GM21723 (cell line): ENCODE data around the gene EIF1AD.
"Not testable (repeated sequence)": the region's sequence is repeated elsewhere in the genome, so short reads cannot be mapped to it uniquely, and the experiment has no call there.

ENCODE experiments used
- ATAC-seq: cut with Tn5 transposase; IDR thresholded peaks from one replicate; pipeline ENCODE4 v1.9.1; 2021; ENCODE audit warnings: mild to moderate bottlenecking, moderate library complexity; ENCODE audit not compliant: unreplicated experiment

EIF1AD gene

DNA sequence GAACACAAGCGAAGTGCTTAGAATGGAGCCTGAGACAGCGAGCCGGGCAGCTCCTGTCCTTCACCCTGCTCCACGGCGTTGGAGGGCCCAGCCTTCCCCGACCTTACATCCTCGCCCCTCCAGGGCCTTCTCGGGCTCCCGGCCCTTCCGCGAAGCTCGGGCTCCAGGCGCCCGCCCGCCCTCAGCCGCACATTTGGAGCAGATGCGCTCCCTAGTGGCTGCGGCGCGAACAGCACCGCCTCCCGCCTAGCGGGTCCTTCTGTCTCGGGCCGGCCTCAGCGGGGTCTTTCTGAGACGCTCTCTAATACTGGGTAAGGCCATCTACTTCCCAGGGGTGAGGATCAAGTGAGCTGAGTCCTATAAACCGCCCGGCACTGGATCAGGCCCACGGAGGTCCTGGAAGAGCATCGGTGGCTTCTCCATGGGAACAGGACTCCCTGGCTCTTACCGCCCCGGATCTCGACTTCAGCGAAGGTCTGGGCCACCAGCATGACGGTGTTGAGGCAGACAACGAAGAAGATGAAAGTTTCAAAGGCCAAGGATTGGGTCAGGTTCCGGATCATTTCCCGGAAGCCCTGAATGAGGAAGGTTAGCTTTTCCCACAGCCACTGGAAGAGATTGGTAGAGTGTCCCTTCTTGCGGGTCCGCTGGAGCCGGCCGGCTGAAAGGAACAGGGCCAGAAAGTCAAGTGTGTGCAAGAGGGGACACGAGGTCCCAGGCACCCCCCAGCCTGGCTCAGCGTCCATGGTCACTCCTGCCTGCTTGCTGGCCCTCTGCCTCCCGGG lies 20.6 kb upstream of the EIF1AD start:
- no peak for ATAC-seq

GRCh38 chr11:66020618-66021357 lies 18.8 kb upstream of the EIF1AD start:
- ATAC-seq = no peak

- ATAC-seq = no peak
These were observed 18.3 kb upstream of the EIF1AD start for GRCh38 chr11:66020212-66020611.

GRCh38 chr11:66017321-66017720 lies 15.4 kb upstream of the EIF1AD start:
- ATAC-seq = no peak

DNA sequence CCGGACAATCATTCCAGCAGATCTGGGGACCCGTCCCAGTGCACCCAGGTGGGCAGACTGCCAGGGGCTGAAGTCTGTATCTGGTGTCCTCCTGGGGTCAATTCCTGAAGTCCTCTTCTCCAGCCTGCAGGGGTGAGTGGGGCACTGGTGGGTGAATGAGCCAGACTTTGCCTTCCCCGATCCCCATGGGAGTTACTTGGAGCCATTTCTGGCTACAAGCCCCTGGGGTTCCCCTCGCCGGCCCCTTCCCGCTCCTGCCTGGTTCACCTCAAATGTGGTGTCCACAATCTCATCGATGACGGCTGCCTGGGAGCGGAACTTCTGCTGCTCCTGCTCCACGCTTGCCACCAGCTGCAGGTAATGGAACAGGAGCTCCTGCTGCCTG lies 14.8 kb upstream of the EIF1AD start:
- no peak for ATAC-seq

GRCh38 chr11:66015936-66016792 lies 14.2 kb upstream of the EIF1AD start:
- ATAC-seq = no peak

GRCh38 chr11:66015454-66015881 lies 13.5 kb upstream of the EIF1AD start:
- no peak for ATAC-seq

GRCh38 chr11:66014804-66015453 lies 13.0 kb upstream of the EIF1AD start:
- ATAC-seq = no peak

DNA sequence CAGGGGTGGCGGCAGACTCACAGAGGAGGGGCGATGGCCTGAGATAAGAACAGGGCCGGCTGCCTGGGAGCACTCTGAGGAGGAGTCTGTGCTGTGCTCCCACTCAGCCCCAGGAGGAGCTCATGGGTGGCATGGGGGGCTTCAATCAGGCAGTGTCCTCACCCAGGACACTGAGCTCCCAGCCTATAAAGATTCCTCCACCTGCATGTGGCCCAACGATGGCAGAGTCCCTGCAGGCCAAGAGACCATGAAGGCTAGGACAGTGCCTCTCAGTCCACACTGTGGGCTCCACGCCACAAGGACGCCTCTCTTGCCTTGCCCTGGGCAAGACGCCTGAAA lies 11.8 kb upstream of the EIF1AD start:
- no peak for ATAC-seq

DNA sequence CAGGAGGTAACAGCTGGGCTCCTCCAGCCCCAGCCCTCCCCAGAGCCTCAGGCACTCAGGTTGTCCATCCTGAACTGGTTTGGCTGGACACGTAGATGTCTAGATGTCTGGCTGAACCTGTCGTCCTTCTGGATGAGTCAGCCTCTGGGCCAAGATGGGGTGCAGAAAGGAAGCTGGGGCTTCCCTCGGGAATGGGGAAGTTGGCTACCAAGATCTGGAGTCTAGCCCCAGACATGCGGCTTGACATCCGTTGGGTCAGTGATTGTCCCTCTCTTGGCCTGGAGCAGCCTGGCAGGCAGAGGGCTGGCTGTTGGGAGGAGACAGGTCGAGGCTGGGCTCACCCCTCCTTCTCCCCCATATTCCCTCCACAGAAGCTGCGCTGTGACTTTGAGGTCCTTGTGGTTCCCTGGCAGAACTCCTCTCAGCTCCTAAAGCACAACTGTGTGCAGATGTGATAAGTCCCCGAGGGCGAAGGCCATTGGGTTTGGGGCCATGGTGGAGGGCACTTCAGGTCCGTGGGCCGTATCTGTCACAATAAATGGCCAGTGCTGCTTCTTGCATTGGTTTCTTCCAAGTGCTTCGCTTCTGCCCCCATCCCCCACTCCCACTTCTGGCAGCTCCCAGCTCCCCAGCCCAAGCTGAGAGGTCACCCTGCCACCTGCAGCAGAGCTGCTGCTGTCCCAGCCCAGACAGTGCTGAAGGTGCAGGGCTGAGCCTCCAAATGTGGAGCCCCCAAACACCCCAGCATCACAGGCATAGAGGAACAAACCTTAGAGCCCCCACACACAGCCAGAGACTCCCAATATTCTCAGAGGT lies 11.2 kb upstream of the EIF1AD start:
- ATAC-seq = no peak

- no peak for ATAC-seq
These were observed 10.5 kb upstream of the EIF1AD start for GRCh38 chr11:66012371-66012945.

DNA sequence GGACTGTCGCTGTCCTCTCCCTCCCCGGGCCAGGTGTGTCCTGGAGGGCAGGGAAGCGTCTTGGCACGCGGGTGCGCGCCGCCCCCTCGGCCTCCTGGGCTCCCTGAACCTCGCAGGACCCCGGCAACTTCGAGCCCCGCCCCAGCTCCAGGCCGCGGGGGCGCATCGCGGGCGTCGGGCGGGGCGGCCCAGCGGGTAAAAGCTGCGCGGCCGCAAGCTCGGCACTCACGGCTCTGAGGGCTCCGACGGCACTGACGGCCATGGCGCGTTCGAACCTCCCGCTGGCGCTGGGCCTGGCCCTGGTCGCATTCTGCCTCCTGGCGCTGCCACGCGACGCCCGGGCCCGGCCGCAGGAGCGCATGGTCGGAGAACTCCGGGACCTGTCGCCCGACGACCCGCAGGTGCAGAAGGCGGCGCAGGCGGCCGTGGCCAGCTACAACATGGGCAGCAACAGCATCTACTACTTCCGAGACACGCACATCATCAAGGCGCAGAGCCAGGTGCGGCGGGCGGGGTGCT lies 9.9 kb upstream of the EIF1AD start, which contains the start of gene CST6:
CST6 (plus strand) TSS at position 224 of the 519 bp plus-strand sequence; CDS start at position 261, 37 bp downstream.
- ATAC-seq = no peak

DNA sequence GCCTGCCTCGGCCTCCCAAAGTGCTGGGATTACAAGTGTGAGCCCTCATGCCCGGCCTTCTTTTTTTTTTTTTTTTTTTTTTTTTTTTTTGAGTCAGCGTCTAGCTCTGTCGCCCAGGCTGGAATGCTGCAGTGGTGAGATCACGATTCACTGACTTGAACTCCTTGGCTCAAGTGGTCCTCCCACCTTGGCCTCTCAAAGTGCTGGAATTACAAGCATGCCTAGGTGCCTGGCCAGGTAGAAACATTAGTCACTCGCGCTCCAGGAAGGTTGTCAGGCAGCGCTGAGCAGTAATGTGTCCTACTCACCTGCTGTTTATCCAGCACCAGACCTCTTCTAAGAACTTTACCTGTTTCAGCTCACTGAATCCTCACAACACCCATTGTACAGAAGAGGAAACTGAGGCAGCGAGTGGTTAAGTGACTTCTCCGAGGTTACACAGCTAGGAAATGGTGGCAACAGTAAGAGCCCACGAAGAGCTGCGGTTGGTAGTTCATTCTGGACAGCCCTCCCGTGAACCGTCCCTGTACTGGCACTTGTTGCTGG lies 9.4 kb upstream of the EIF1AD start:
- ATAC-seq = no peak

- ATAC-seq = not testable (repeated sequence)
These were observed 8.1 kb upstream of the EIF1AD start for GRCh38 chr11:66010036-66010435.

DNA sequence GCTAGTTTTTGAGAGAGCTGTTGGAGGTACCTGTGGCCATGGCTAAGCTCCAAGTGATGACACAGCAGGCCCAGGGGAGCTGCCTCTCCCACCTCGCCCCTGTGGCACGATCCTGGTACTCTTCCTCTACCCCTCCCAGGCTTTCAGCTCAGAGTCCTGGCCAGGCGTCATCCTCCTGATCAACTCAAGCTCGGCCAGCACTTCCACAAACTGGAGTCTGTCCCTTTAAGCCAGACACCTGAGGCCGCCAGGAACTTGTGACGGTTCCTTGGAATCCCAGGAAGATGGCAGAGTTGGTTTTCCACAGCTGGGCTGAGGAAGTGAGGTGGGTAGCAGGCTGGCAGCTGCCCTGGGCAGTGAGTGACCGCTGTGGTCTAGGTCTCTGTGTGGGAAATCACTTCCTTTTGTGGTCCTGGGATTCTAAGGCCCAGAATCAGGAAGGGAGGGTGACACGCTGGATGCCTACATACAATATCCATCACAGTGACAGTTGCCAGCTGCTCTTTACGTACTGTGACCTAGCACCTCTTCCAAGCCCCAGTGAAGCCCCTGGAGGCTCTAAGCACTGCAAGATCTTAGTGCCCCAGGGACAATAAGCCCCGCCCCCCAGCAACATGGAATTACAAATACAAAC lies 6.6 kb upstream of the EIF1AD start:
- ATAC-seq = no peak

- no peak for ATAC-seq
These were observed 6.1 kb upstream of the EIF1AD start for GRCh38 chr11:66008095-66008467.

DNA sequence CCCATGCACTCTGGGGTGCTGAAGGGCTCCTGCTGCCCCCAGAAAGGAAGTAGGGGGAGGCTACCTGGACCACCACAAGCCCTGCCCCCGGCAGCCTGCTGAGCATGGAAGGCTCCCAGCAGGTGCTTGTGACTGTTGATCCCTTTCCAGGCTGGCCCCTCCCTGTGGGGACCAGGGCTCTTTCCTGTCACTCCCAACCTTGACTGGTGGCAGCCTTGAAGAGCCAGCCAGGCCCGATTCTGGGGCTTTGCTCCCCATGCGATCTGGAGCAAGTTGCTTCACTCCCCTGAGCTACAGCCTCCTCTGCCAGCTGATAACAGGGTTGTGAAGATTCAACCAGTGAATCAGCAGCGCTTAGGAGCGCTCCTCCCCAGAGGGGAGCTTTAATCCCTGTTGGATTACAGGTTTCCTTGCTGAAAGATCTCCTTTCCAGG lies 5.3 kb upstream of the EIF1AD start:
- no peak for ATAC-seq

- ATAC-seq = no peak
These were observed 4.9 kb upstream of the EIF1AD start for GRCh38 chr11:66006891-66007176.
